GM12878 (cell line): Measurements from ENCODE around the gene SMARCC1. TPM values are rescaled to one million over a fixed set of nuclear protein-coding genes. Genes with fewer than 3 reads are reported as not detected.

Experiments used
- ATAC-seq: fragments of 200-7000 bp; cut with Tn5 transposase; 3 replicates; pipeline ENCODE4 v1.9.1; 2020; ENCODE audit warnings: mild to moderate bottlenecking, moderate library complexity
- BruUV-seq: library from RNA; stranded (reverse); fragments of 400-500 nt; replicated peaks from 2 replicates; lab custom pipeline; 2021; lab: Mats Ljungman, UMichigan
- CTCF ChIA-PET: fragments of 300-600 bp; sonication (Branson Sonifier 250); formaldehyde crosslinking; extraction: SDS; loops from one replicate; lab custom pipeline; 2021; ENCODE audit warnings: inconsistent platforms; lab: Yijun Ruan, JAX
- POLR2A ChIA-PET: fragments of 350-600 bp; formaldehyde crosslinking; extraction: SDS; loops from one replicate; lab custom pipeline; 2021; ENCODE audit warnings: inconsistent platforms; lab: Charles Lee
- RAD21 ChIA-PET: fragments of 300-600 bp; sonication (Branson Sonifier 250); formaldehyde crosslinking; loops from one replicate; lab custom pipeline; 2023; ENCODE audit warnings: antibody characterized with exemption; ENCODE audit not compliant: unreplicated experiment; lab: Charles Lee
- SMC1A ChIA-PET: fragments of 300-600 bp; sonication (Branson Sonifier 250); formaldehyde crosslinking; loops from one replicate; lab custom pipeline; 2023; ENCODE audit not compliant: unreplicated experiment, uncharacterized antibody; lab: Charles Lee
- DNase-seq: peaks from one replicate; pipeline ENCODE4 v3.0.0-alpha.2; 2011; ENCODE audit warnings: low read depth, low spot score
- FAIRE-seq: peaks from 3 replicates; lab custom pipeline; 2011; peaks lifted over from hg19 to GRCh38; lab: Jason Lieb, UNC
- H2AFZ ChIP-seq: 2 replicates; pipeline ENCODE4 v1.6.0; 2011; ENCODE audit warnings: low read depth, low read length, control low read depth; ENCODE audit not compliant: control insufficient read depth
- H3K27ac ChIP-seq: 2 replicates; pipeline ENCODE4 v1.5.1; 2011; ENCODE audit warnings: control low read depth; ENCODE audit not compliant: control insufficient read depth, insufficient read depth
- H3K27me3 ChIP-seq, 2 experiments: replicated peaks in 1 of 2; 2 replicates each; pipeline versions ENCODE4 v1.6.0 to v1.6.1; 2011; ENCODE audit warnings: low read length in 1 of 2; ENCODE audit not compliant: control insufficient read depth in 2 of 2, insufficient read depth in 2 of 2
- H3K36me3 ChIP-seq, 2 experiments: 2 replicates each; pipeline ENCODE4 v1.5.1; 2011; ENCODE audit warnings: low read length in 1 of 2; ENCODE audit not compliant: control insufficient read depth in 2 of 2, insufficient read depth in 2 of 2
- H3K4me1 ChIP-seq: 2 replicates; pipeline ENCODE4 v1.6.1; 2011; ENCODE audit warnings: mild to moderate bottlenecking, low read length, moderate library complexity, mixed read lengths; ENCODE audit not compliant: control insufficient read depth, insufficient read depth
- H3K4me2 ChIP-seq: 2 replicates; pipeline ENCODE4 v1.6.0; 2011; ENCODE audit warnings: control low read depth; ENCODE audit not compliant: control insufficient read depth, insufficient read depth
- H3K4me3 ChIP-seq: fragments of 200-600 bp; sonication (generic); 2 replicates; pipeline ENCODE4 v1.5.1; 2016
- H3K79me2 ChIP-seq: 2 replicates; pipeline ENCODE4 v1.6.0; 2011; ENCODE audit warnings: low read length; ENCODE audit not compliant: control insufficient read depth, insufficient read depth
- H3K9ac ChIP-seq: 2 replicates; pipeline ENCODE4 v1.8.0; 2011; ENCODE audit warnings: low read length, control low read depth, mixed read lengths; ENCODE audit not compliant: control insufficient read depth, insufficient read depth
- H3K9me3 ChIP-seq: replicated peaks from 3 replicates; pipeline ENCODE4 v1.5.1; 2011; ENCODE audit warnings: mild to moderate bottlenecking, low read length; ENCODE audit not compliant: control insufficient read depth, insufficient read depth
- H4K20me1 ChIP-seq: 2 replicates; pipeline ENCODE4 v1.6.0; 2011; ENCODE audit not compliant: control insufficient read depth, insufficient read depth
- ATF3 ChIP-seq: IDR thresholded peaks from 2 replicates; pipeline ENCODE4 v1.6.1; 2011; ENCODE audit warnings: low read depth, mild to moderate bottlenecking, low read length, moderate library complexity, borderline replicate concordance; ENCODE audit errors: extremely low read depth
- ATF7 ChIP-seq: fragments of 450-650 bp; IDR thresholded peaks from 2 replicates; pipeline ENCODE4 v1.6.1; 2016; ENCODE audit warnings: low read depth, mild to moderate bottlenecking
- BMI1 ChIP-seq: fragments of 450-650 bp; IDR thresholded peaks from 2 replicates; pipeline ENCODE4 v1.6.1; 2016; ENCODE audit warnings: mild to moderate bottlenecking, moderate library complexity, borderline replicate concordance
- ESRRA ChIP-seq: IDR thresholded peaks from 2 replicates; pipeline ENCODE4 v1.6.1; 2012; ENCODE audit warnings: mild to moderate bottlenecking, low read length, improper control_type of control experiment
- GATAD2B ChIP-seq: fragments of 450-650 bp; conservative IDR thresholded peaks from 2 replicates; pipeline ENCODE4 v1.6.1; 2017; ENCODE audit warnings: low read depth, mild to moderate bottlenecking, moderate library complexity
- HSF1 ChIP-seq: fragments of 150-350 bp; IDR thresholded peaks from 2 replicates; pipeline ENCODE4 v1.6.1; 2014; ENCODE audit warnings: mild to moderate bottlenecking, low read depth, low read length
- IKZF2 ChIP-seq, 2 experiments: fragments of 450-650 bp; IDR thresholded peaks; 2 replicates each; pipeline ENCODE4 v1.6.1; 2017; ENCODE audit warnings: mild to moderate bottlenecking in 2 of 2, moderate library complexity in 2 of 2
- RB1 ChIP-seq: fragments of 450-650 bp; formaldehyde crosslinking; IDR thresholded peaks from 2 replicates; pipeline ENCODE4 v1.6.1; 2017; ENCODE audit warnings: mild to moderate bottlenecking, borderline replicate concordance
- RFX5 ChIP-seq: IDR thresholded peaks from 2 replicates; pipeline ENCODE4 v1.6.1; 2011; ENCODE audit warnings: low read depth, low read length, improper control_type of control experiment
- SMC3 ChIP-seq: IDR thresholded peaks from 2 replicates; pipeline ENCODE4 v1.6.1; 2011; ENCODE audit warnings: low read length, improper control_type of control experiment, borderline replicate concordance
- SP1 ChIP-seq: IDR thresholded peaks from one replicate; pipeline ENCODE4 v1.6.1; 2011; ENCODE audit warnings: low read depth, low read length
- TBL1XR1 ChIP-seq: IDR thresholded peaks from 2 replicates; pipeline ENCODE4 v1.6.1; 2012; ENCODE audit warnings: low read depth, low read length, improper control_type of control experiment
- ZSCAN29 ChIP-seq: fragments of 450-650 bp; IDR thresholded peaks from 2 replicates; pipeline ENCODE4 v1.6.1; 2017; ENCODE audit warnings: mild to moderate bottlenecking, moderate library complexity
- WGBS: methylation state at CpG from one replicate; pipeline ENCODE4 v1.1.6; 2016; ENCODE audit warnings: low lambda C conversion rate; ENCODE audit not compliant: insufficient replicate concordance, insufficient coverage; ENCODE audit errors: missing lambda C conversion rate; 5-methylcytosine and 5-hydroxymethylcytosine counted together
- in situ Hi-C: fragments of 300-500 bp; cut with MboI; formaldehyde crosslinking; loops from 9 replicates; pipeline ENCODE4 v1.14.3; 2018; ENCODE audit warnings: mixed read lengths
- intact Hi-C: fragments of 100-400 bp; cut with micrococcal nuclease; formaldehyde crosslinking; loops from one replicate; pipeline ENCODE4 v1.14.2; 2022; ENCODE audit not compliant: unreplicated experiment
- polyA plus RNA-seq, 11 experiments: library from polyadenylated mRNA; depleted of rRNA in 4 of 11; unstranded in 6 of 11; stranded (reverse) in 5 of 11; fragments of >200 nt; fragmentation: Nextera tagmentation in 4 of 11; fragmentation: Illumina TruSeq in 1 of 11; extraction: Ambion mirVana in 4 of 11; extraction: Trizol in 1 of 11; gene quantifications; 1 replicate in 1 of 11; 2 replicates in 10 of 11; pipeline versions ENCODE4 v1.2.1 to v1.2.3, GENCODE V29; 2011 to 2016; ENCODE audit warnings: inconsistent platforms in 2 of 11, missing spikeins in 2 of 11, low read depth in 1 of 11
- total RNA-seq, 4 experiments: library from RNA; depleted of rRNA in 3 of 4; stranded (reverse); fragments of >200 nt in 3 of 4; fragmentation: Illumina TruSeq in 1 of 4; extraction: Trizol in 1 of 4; gene quantifications; 2 replicates each; pipeline versions ENCODE4 v1.2.1 to v1.2.3, GENCODE V29; 2013 to 2021
- TF ChIP-seq, protein P1 (sequence below): IDR thresholded peaks from 2 replicates; pipeline ENCODE4 v1.6.1; 2012; ENCODE audit warnings: low read depth, low read length, improper control_type of control experiment

The SMARCC1 gene
- total and polyA plus RNA-seq, 10 of the 15 experiments (the other 5 are each of a cell fraction or from before 2014, with no cell fraction given) = 26.6 to 147 (median 57.1) TPM

- no peak for TF ChIP-seq RFX5
Observed at GRCh38 chr3:47692158-47692557, 89.5 kb downstream of the SMARCC1 start (continued).

- no peak for ATAC-seq
- ChIA-PET CTCF (no interaction called here), POLR2A (no interaction called here), RAD21 (no interaction called here), SMC1A (no interaction called here)
- Histone ChIP-seq H4K20me1 (no peaks in the 10 kb centered on the region), H3K79me2 (no peaks in the 10 kb centered on the region), H3K9me3 (no peaks in the 10 kb centered on the region), H2AFZ (no peak overlapping the region), H3K4me1 (no peaks in the 10 kb centered on the region), H3K4me2 (no peak overlapping the region), H3K4me3 (no peak overlapping the region), H3K27me3 (no peaks in the 10 kb centered on the region), H3K36me3 (peaks cover 5 to 20% of the 10 kb centered on the region in 2 experiments), H3K27ac (no peak overlapping the region), H3K9ac (no peak overlapping the region)
- in situ Hi-C loops (no loop called here), intact Hi-C loops (no loop called here)
- FAIRE-seq = no peak
- WGBS = 97% methylated on average over 6 of the region's 6 CpGs
- TF ChIP-seq ESRRA = no peak
- no peak for TF ChIP-seq ATF3
- no peak for TF ChIP-seq BMI1
- no peak for TF ChIP-seq TBL1XR1
- no peak for TF ChIP-seq GATAD2B
- TF ChIP-seq RB1 = no peak
- no peak for TF ChIP-seq SP1
- no peak for TF ChIP-seq ATF7
- no peak for TF ChIP-seq SMC3
- TF ChIP-seq IKZF2 (IDR thresholded peaks at IDR 0.05) = no peak
- TF ChIP-seq, protein P1, sequence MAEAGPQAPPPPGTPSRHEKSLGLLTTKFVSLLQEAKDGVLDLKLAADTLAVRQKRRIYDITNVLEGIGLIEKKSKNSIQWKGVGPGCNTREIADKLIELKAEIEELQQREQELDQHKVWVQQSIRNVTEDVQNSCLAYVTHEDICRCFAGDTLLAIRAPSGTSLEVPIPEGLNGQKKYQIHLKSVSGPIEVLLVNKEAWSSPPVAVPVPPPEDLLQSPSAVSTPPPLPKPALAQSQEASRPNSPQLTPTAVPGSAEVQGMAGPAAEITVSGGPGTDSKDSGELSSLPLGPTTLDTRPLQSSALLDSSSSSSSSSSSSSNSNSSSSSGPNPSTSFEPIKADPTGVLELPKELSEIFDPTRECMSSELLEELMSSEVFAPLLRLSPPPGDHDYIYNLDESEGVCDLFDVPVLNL = no peak
- no peak for TF ChIP-seq HSF1
- no peak for TF ChIP-seq ZSCAN29
- BruUV-seq = no TSS peak
- no peak for DNase-seq
Observed at GRCh38 chr3:47688488-47688887, 93.2 kb downstream of the SMARCC1 start.
